ENCODE data around the gene PRIMPOL. TPM values are rescaled to one million over a fixed set of nuclear protein-coding genes. Genes with fewer than 3 reads are reported as not detected.

Gene PRIMPOL
- total RNA-seq, 1 donor: 5.9 TPM

Other genes with a start within 250 kb of the PRIMPOL start
- gene IRF2, start 175.2 kb upstream of the PRIMPOL start, total RNA-seq: 24.5 TPM
- 25.6 TPM for gene CASP3, start 291 bp upstream of the PRIMPOL start, total RNA-seq
- gene CENPU, start 84.4 kb downstream of the PRIMPOL start, total RNA-seq: 9.7 TPM
- 30.4 TPM for gene ACSL1, start 176.2 kb downstream of the PRIMPOL start, total RNA-seq

All from hematopoietic multipotent progenitor cell (in vitro differentiated cells).